GM23338 (cell line): ENCODE measurements around the gene CERT1. TPM values are rescaled to one million over a fixed set of nuclear protein-coding genes. Genes with fewer than 3 reads are reported as not detected.

Source experiments
- ATAC-seq: fragments of 200-7000 bp; cut with Tn5 transposase; 3 replicates; pipeline ENCODE4 v1.9.1; 2020
- DNase-seq: peaks from one replicate; pipeline ENCODE4 v3.0.0-alpha.2; 2015; ENCODE audit warnings: low spot score
- H2AFZ ChIP-seq: fragments of 200-600 bp; sonication (generic); 2 replicates; pipeline ENCODE4 v1.8.0; 2016; ENCODE audit warnings: antibody characterized with exemption, mild to moderate bottlenecking, moderate library complexity
- H3F3A ChIP-seq: fragments of 200-600 bp; sonication (generic); replicated peaks from 2 replicates; pipeline ENCODE4 v1.8.0; 2017; ENCODE audit warnings: antibody characterized with exemption, mixed run types, low read depth
- H3K27ac ChIP-seq: fragments of 200-600 bp; sonication (generic); 2 replicates; pipeline ENCODE4 v1.6.1; 2016; ENCODE audit warnings: low read depth
- H3K27me3 ChIP-seq: fragments of 200-600 bp; sonication (generic); 2 replicates; pipeline ENCODE4 v1.8.0; 2016; ENCODE audit warnings: mild to moderate bottlenecking, mixed run types, moderate library complexity; ENCODE audit not compliant: insufficient read depth
- H3K36me3 ChIP-seq: fragments of 200-600 bp; sonication (generic); 2 replicates; pipeline ENCODE4 v1.8.0; 2016; ENCODE audit warnings: mild to moderate bottlenecking; ENCODE audit not compliant: insufficient read depth
- H3K4me1 ChIP-seq: fragments of 200-600 bp; sonication (generic); 2 replicates; pipeline ENCODE4 v1.8.0; 2016; ENCODE audit warnings: mild to moderate bottlenecking, moderate library complexity; ENCODE audit not compliant: insufficient read depth
- H3K4me2 ChIP-seq: fragments of 200-600 bp; sonication (generic); 2 replicates; pipeline ENCODE4 v1.7.1; 2017; ENCODE audit warnings: mixed run types
- H3K4me3 ChIP-seq: fragments of 200-600 bp; sonication (generic); 2 replicates; pipeline ENCODE4 v1.6.1; 2016; ENCODE audit warnings: mixed run types
- H3K79me2 ChIP-seq: fragments of 200-600 bp; sonication (generic); replicated peaks from 2 replicates; pipeline ENCODE4 v1.8.0; 2017; ENCODE audit warnings: mild to moderate bottlenecking; ENCODE audit not compliant: insufficient read depth
- H3K9me2 ChIP-seq: fragments of 200-600 bp; sonication (generic); 2 replicates; pipeline ENCODE4 v1.8.0; 2017; ENCODE audit not compliant: insufficient read depth
- H4K20me1 ChIP-seq: fragments of 200-600 bp; sonication (generic); replicated peaks from 2 replicates; pipeline ENCODE4 v1.8.0; 2017; ENCODE audit warnings: mild to moderate bottlenecking; ENCODE audit not compliant: insufficient read depth
- H3K27ac Mint-ChIP-seq: 2 replicates; pipeline ENCODE4 v1.8.0; 2020; ENCODE audit warnings: inconsistent platforms, mild to moderate bottlenecking, moderate library complexity, mixed read lengths
- H3K27me3 Mint-ChIP-seq: 3 replicates; pipeline ENCODE4 v1.8.0; 2022; ENCODE audit warnings: low read depth, mild to moderate bottlenecking, moderate library complexity, mixed read lengths, inconsistent platforms; ENCODE audit not compliant: insufficient read depth, poor library complexity
- H3K36me3 Mint-ChIP-seq: 3 replicates; pipeline ENCODE4 v1.8.0; 2021; ENCODE audit warnings: low read depth, mild to moderate bottlenecking, inconsistent platforms, moderate library complexity, mixed read lengths
- H3K4me1 Mint-ChIP-seq: 3 replicates; pipeline ENCODE4 v1.8.0; 2020; ENCODE audit warnings: mild to moderate bottlenecking, inconsistent platforms, mixed read lengths
- H3K4me3 Mint-ChIP-seq: 3 replicates; pipeline ENCODE4 v1.8.0; 2021; ENCODE audit warnings: moderate library complexity, mild to moderate bottlenecking, inconsistent platforms, mixed read lengths
- H3K9me3 Mint-ChIP-seq: 3 replicates; pipeline ENCODE4 v1.8.0; 2020; ENCODE audit warnings: moderate library complexity, mild to moderate bottlenecking, inconsistent platforms, mixed read lengths
- CREB1 ChIP-seq: fragments of 250-450 bp; sonication (Bioruptor Pico); IDR thresholded peaks from 2 replicates; pipeline ENCODE4 v1.5.0; 2020; ENCODE audit warnings: low read depth, mild to moderate bottlenecking, moderate library complexity
- ETS1 ChIP-seq: IDR thresholded peaks from 2 replicates; pipeline ENCODE4 v1.6.1; 2016; ENCODE audit warnings: antibody characterized with exemption
- EZH2 ChIP-seq: fragments of 200-600 bp; sonication (generic); IDR thresholded peaks from one replicate; pipeline ENCODE4 v1.8.0; 2017; ENCODE audit warnings: antibody characterized with exemption, mild to moderate bottlenecking, low read depth; ENCODE audit not compliant: unreplicated experiment
- EZH2phosphoT487 ChIP-seq: fragments of 200-600 bp; sonication (generic); IDR thresholded peaks from one replicate; pipeline ENCODE4 v1.8.1; 2018; ENCODE audit warnings: antibody characterized with exemption; ENCODE audit not compliant: unreplicated experiment
- JUNB ChIP-seq: IDR thresholded peaks from one replicate; pipeline ENCODE4 v1.6.1; 2016; ENCODE audit warnings: antibody characterized with exemption; ENCODE audit not compliant: unreplicated experiment
- NANOG ChIP-seq: IDR thresholded peaks from 2 replicates; pipeline ENCODE4 v1.6.1; 2016; ENCODE audit warnings: antibody characterized with exemption, borderline replicate concordance
- POLR2AphosphoS5 ChIP-seq: IDR thresholded peaks from 2 replicates; pipeline ENCODE4 v1.6.1; 2016; ENCODE audit warnings: antibody characterized with exemption, low read depth
- STAT1 ChIP-seq: IDR thresholded peaks from one replicate; pipeline ENCODE4 v1.6.1; 2016; ENCODE audit warnings: antibody characterized with exemption; ENCODE audit not compliant: unreplicated experiment
- ZNF114 ChIP-seq: fragments of 250-450 bp; sonication (Bioruptor Pico); IDR thresholded peaks from 2 replicates; pipeline ENCODE4 v1.5.0; 2020; ENCODE audit warnings: mild to moderate bottlenecking, moderate library complexity
- ZNF331 ChIP-seq: fragments of 250-450 bp; sonication (Bioruptor Pico); IDR thresholded peaks from 2 replicates; pipeline ENCODE4 v1.5.0; 2020; ENCODE audit warnings: low read depth, mild to moderate bottlenecking, moderate library complexity
- ZNF462 ChIP-seq: fragments of 250-450 bp; sonication (Bioruptor Pico); IDR thresholded peaks from 2 replicates; pipeline ENCODE4 v1.5.0; 2020; ENCODE audit warnings: mild to moderate bottlenecking, moderate library complexity
- polyA plus RNA-seq: library from polyadenylated mRNA; unstranded; fragments of >200 nt; fragmentation: Nextera tagmentation; extraction: Ambion mirVana; gene quantifications from 2 replicates; pipeline ENCODE4 v1.2.1, GENCODE V29; 2016
- total RNA-seq: library from RNA; depleted of rRNA; stranded (reverse); fragments of >200 nt; shearing (Covaris generic); gene quantifications from 2 replicates; pipeline ENCODE4 v1.2.3, GENCODE V29; 2014
- TF ChIP-seq, protein P1 (sequence below): IDR thresholded peaks from one replicate; pipeline ENCODE4 v1.6.1; 2018; ENCODE audit warnings: antibody characterized with exemption; ENCODE audit not compliant: unreplicated experiment
- TF ChIP-seq, protein P2 (sequence below), 2 experiments: fragments of 200-600 bp in 1 of 2; sonication (generic) in 1 of 2; conservative IDR thresholded peaks; 2 replicates each; pipeline versions ENCODE4 v1.5.1 to v1.6.1; 2016 to 2017; ENCODE audit warnings: antibody characterized with exemption in 2 of 2, low read depth in 2 of 2, mild to moderate bottlenecking in 2 of 2, moderate library complexity in 1 of 2

CERT1 gene
- total and polyA plus RNA-seq, 2 experiments from 2014 or later = 36.5 to 40.7 TPM

GRCh38 chr5:75481024-75481423 lies 30.4 kb downstream of the CERT1 start:
- H3K9me3 Mint-ChIP-seq = no peaks in the 10 kb centered on the region; the same call in 2 of the 3 replicates
- H3K27ac ChIP-seq = no peak overlapping the region
- TF ChIP-seq CREB1 (CRISPR knock-in tag) (no peak), ZNF331 (no peak), STAT1 (no peak), POLR2AphosphoS5 (no peak), NANOG (no peak), EZH2 (no peak), EZH2phosphoT487 (no peak), JUNB (no peak), ZNF114 (no peak), ZNF462 (CRISPR knock-in tag) (no peak), ETS1 (no peak)
- TF ChIP-seq, protein P1, sequence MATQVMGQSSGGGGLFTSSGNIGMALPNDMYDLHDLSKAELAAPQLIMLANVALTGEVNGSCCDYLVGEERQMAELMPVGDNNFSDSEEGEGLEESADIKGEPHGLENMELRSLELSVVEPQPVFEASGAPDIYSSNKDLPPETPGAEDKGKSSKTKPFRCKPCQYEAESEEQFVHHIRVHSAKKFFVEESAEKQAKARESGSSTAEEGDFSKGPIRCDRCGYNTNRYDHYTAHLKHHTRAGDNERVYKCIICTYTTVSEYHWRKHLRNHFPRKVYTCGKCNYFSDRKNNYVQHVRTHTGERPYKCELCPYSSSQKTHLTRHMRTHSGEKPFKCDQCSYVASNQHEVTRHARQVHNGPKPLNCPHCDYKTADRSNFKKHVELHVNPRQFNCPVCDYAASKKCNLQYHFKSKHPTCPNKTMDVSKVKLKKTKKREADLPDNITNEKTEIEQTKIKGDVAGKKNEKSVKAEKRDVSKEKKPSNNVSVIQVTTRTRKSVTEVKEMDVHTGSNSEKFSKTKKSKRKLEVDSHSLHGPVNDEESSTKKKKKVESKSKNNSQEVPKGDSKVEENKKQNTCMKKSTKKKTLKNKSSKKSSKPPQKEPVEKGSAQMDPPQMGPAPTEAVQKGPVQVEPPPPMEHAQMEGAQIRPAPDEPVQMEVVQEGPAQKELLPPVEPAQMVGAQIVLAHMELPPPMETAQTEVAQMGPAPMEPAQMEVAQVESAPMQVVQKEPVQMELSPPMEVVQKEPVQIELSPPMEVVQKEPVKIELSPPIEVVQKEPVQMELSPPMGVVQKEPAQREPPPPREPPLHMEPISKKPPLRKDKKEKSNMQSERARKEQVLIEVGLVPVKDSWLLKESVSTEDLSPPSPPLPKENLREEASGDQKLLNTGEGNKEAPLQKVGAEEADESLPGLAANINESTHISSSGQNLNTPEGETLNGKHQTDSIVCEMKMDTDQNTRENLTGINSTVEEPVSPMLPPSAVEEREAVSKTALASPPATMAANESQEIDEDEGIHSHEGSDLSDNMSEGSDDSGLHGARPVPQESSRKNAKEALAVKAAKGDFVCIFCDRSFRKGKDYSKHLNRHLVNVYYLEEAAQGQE = no peak
- TF ChIP-seq, protein P2, sequence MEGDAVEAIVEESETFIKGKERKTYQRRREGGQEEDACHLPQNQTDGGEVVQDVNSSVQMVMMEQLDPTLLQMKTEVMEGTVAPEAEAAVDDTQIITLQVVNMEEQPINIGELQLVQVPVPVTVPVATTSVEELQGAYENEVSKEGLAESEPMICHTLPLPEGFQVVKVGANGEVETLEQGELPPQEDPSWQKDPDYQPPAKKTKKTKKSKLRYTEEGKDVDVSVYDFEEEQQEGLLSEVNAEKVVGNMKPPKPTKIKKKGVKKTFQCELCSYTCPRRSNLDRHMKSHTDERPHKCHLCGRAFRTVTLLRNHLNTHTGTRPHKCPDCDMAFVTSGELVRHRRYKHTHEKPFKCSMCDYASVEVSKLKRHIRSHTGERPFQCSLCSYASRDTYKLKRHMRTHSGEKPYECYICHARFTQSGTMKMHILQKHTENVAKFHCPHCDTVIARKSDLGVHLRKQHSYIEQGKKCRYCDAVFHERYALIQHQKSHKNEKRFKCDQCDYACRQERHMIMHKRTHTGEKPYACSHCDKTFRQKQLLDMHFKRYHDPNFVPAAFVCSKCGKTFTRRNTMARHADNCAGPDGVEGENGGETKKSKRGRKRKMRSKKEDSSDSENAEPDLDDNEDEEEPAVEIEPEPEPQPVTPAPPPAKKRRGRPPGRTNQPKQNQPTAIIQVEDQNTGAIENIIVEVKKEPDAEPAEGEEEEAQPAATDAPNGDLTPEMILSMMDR (conservative IDR thresholded peaks at IDR 0.05; ENCODE audit: low read depth in 2 of 2) = no peak
- peaks cover 65% of the 10 kb centered on the region for H3K79me2 ChIP-seq
- DNase-seq (no peak), ATAC-seq (no peak)
- H3K4me2 ChIP-seq = no peak overlapping the region
- peaks cover 3% of the 10 kb centered on the region for H3K27me3 Mint-ChIP-seq
- H3K9me2 ChIP-seq = no peaks in the 10 kb centered on the region
- no peaks in the 10 kb centered on the region for H3F3A ChIP-seq
- peaks cover 29% of the 10 kb centered on the region for H3K4me1 ChIP-seq
- no peak overlapping the region for H2AFZ ChIP-seq
- H3K36me3 Mint-ChIP-seq = no peaks in the 10 kb centered on the region
- no peak overlapping the region for H3K4me3 ChIP-seq
- peak overlapping the region; percentile 3; the same call in 1 of the 2 replicates for H3K27ac Mint-ChIP-seq
- H4K20me1 ChIP-seq = no peaks in the 10 kb centered on the region
- H3K36me3 ChIP-seq = no peaks in the 10 kb centered on the region
- no peak overlapping the region for H3K4me3 Mint-ChIP-seq
- peaks cover 29% of the 10 kb centered on the region for H3K4me1 Mint-ChIP-seq
- no peaks in the 10 kb centered on the region for H3K27me3 ChIP-seq
